Measurements from ENCODE around the gene PRR36.

- TF ChIP-seq CTCF (IDR thresholded peaks at IDR 0.05; ENCODE audit: insufficient read depth, low read length) = no peak
- TF ChIP-seq POLR2AphosphoS5 (IDR thresholded peaks at IDR 0.05; ENCODE audit: low read depth) = no peak
These were observed 26.7 kb upstream of the PRR36 start for GRCh38 chr19:7900931-7901330.
